Measurements from ENCODE around the gene GLB1L3. TPM values are rescaled to one million over a fixed set of nuclear protein-coding genes. Genes with fewer than 3 reads are reported as not detected.
A peak's percentile ranks its signal among the peaks of the same experiment; 100 is the strongest.

The GLB1L3 gene, protein sequence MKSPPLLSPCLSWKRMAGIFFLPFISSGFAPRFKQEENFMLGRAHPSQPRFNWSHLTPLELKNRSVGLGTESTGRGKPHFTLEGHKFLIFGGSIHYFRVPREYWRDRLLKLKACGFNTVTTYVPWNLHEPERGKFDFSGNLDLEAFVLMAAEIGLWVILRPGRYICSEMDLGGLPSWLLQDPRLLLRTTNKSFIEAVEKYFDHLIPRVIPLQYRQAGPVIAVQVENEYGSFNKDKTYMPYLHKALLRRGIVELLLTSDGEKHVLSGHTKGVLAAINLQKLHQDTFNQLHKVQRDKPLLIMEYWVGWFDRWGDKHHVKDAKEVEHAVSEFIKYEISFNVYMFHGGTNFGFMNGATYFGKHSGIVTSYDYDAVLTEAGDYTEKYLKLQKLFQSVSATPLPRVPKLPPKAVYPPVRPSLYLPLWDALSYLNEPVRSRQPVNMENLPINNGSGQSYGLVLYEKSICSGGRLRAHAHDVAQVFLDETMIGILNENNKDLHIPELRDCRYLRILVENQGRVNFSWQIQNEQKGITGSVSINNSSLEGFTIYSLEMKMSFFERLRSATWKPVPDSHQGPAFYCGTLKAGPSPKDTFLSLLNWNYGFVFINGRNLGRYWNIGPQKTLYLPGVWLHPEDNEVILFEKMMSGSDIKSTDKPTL
- not detected in 2 replicates for total RNA-seq (2014; rRNA removed; shearing (Covaris generic))

- DNase-seq (ENCODE audit: low spot score), result peak; percentile 81
- in situ Hi-C loops (cut with HindIII; ENCODE audit: low sequenced_read_pairs), result no loop called here
These were observed at the start of gene GLB1L3 for GRCh38 chr11:134275534-134276395. Gene GLB1L3, plus strand, starts transcription at chr11:134276379. Its CDS starts 362 bp downstream, at chr11:134276741.

DNA sequence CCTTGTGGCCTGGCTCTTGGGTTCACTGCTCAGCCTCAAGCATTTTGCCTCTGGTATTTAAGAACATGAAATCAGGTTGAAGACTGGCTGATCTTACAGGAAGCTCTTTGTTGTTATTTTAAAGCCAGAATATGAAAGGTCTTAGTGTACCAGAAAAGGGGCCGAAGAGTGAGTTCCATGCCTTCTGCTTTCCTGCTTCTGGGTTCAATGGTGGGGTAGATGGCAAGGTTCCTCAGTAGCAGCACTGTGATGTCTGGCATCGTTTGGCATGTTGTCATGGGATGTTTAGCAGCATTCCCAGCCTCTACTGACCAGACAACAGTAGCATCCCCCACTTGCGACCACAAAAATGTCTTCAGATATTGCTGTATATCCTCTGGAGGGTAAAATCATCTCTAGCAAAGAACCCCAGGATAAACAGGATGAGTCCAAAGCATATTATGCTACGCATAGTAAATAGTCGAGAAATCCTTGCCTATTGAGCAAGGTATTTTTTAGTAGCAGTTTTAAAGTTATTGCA is 49.3 kb upstream of the GLB1L3 start:
- DNase-seq (ENCODE audit: low spot score), result no peak
- in situ Hi-C loops (cut with HindIII; ENCODE audit: low sequenced_read_pairs), result no loop called here

GRCh38 chr11:134228625-134229024 is 47.6 kb upstream of the GLB1L3 start:
- in situ Hi-C loops (cut with HindIII; ENCODE audit: low sequenced_read_pairs), result no loop called here
- no peak for DNase-seq (ENCODE audit: low spot score)

DNA sequence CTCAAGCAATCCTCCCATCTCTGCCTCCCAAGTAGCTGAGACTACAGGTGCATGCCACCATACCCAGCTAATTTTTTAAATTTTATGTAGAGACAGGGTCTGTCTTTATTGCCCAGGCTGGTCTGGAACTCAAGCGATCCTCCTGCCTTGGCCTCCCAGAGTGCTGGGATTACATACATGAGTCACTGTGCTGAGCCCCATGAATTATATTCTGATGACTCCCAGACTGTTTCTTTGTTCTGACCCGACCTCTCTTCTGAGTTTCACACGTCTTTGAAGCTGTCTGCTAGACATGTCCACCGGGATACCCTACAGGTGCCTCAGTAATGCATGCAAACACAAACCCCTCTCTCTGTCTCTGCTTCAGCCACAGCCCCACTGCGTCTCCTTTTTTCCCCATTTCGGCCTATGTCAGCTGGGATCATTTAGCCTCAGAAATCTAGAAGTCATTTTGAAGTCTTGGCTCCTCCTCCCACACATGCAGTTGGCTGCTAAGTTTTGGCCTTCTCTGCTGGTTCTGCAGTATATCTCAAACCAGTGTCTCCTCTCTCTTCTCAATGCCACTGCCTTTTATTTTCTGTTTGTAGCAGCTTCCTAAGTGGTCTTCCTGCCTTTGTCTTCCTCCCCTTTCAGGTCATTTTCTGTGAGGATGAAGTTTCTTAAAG is 46.9 kb upstream of the GLB1L3 start:
- in situ Hi-C loops (cut with HindIII; ENCODE audit: low sequenced_read_pairs), result no loop called here
- DNase-seq (ENCODE audit: low spot score), result no peak

DNA sequence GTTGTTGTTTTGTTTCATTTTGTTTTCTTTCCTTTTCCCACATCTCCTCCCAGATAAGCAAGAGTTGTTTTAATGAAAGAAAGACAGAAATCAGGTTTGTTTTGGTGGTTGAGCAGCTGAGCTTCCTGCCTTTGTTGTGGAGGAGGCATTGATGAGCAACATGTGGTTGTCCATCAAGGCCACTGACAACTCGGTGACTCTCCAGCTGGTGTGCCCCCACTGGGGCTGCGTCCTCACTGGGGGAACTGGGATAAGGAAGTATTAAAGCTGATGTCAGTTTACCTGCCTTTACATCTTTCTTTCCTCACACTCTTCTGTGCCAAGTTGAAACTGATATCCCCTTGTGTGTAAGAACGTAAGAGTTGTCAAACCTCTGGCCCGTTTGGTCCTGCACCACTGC is 45.8 kb upstream of the GLB1L3 start:
- no peak for DNase-seq (ENCODE audit: low spot score)
- in situ Hi-C loops (cut with HindIII; ENCODE audit: low sequenced_read_pairs), result no loop called here

DNA sequence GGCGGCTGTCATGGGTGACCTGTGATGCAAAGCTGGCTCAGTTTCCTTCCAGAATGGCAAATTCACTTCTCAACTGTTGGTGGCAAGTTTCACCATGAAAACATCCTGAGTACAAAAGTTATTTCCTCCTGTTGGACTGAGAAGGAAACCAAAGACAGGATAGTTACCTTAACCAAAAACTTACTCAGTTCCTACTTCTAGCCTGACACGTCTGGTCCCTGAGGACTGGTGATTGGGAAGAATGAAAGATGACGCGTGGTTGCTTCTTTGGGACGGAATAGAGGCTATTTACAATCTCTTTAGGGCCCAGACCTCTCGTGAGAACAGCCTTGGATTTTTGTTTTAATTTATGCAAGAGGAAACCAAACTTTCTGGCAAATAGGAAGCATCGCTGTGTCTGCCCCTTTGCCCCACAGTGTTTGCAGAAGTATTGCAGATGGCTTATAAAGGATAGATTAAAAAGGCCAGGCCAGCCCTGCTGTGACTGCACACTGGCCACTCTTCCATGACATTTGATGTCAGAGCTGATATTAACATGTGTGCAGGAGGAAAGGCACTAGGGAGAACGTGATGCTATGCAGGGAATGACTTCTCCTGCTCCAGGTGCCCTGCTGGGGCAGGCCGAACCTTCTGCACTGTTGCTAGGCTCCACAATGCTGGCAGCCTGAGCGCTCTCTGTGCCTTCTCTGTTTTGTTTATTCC is 44.1 kb upstream of the GLB1L3 start:
- in situ Hi-C loops (cut with HindIII; ENCODE audit: low sequenced_read_pairs), result no loop called here
- no peak for DNase-seq (ENCODE audit: low spot score)

DNA sequence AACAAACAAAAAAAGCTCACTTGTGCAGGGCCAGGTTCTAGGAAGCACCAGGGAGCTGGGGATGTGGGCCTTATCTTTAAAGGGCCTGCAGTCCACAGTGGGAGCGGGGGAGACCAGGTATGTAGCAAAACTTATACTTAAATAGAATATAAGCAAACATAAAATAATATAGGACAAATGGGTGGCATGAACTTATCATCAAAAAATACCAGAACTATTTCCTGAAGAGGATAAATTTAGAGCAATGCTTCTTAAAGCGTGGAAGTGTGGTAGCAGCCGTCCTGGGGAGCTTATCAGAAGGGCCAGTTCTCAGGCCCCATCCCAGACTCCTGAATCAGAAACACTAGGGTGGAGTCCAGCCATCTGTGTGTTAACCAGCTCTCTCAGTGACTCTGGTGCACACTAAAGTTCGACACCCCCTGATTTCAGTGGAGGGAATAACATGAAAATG is 42.4 kb upstream of the GLB1L3 start:
- in situ Hi-C loops (cut with HindIII; ENCODE audit: low sequenced_read_pairs), result no loop called here
- DNase-seq (ENCODE audit: low spot score), result no peak

GRCh38 chr11:134235399-134235798 is 40.8 kb upstream of the GLB1L3 start:
- in situ Hi-C loops (cut with HindIII; ENCODE audit: low sequenced_read_pairs), result no loop called here

DNA sequence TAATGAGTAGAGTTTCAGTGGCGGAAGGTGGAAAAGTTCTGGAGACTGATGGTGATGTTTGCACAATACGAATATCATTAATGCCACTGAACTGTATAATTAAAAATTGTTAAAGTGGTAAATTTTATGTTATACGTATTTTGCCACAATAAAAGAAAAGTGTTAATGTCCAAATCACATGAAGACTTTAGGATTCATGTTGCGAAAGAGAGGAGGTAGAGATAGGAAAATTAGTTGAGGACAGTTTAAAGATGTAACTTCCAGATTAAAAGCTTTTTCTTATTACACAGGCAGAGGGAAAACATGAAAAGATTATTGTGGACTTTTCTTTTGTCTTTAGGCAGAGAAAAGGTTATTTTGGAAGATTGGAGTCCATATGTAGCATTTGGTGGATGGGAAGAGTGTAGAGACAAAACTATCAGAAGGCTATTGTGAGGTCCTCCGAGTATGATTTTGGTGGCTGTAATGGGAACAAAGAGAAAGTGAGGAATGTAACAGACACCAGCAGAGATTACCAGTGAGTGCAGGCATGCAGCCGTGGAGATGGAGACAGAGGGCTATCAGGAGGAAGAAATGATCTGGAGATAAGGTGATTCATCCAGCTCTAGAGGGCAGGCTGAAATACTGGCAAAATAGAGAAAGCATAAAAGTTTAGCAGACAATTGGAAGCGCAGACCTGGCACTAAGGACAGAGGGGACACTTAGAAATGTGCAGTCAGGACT is 39.2 kb upstream of the GLB1L3 start:
- in situ Hi-C loops (cut with HindIII; ENCODE audit: low sequenced_read_pairs), result no loop called here
- no peak for DNase-seq (ENCODE audit: low spot score)

More at GRCh38 chr11:134235399-134235798, 40.8 kb upstream of the GLB1L3 start:
- DNase-seq (ENCODE audit: low spot score), result no peak

GRCh38 chr11:134237557-134237922 is 38.6 kb upstream of the GLB1L3 start:
- no peak for DNase-seq (ENCODE audit: low spot score)
- in situ Hi-C loops (cut with HindIII; ENCODE audit: low sequenced_read_pairs), result no loop called here

GRCh38 chr11:134238956-134239355 is 37.2 kb upstream of the GLB1L3 start:
- in situ Hi-C loops (cut with HindIII; ENCODE audit: low sequenced_read_pairs), result no loop called here
- DNase-seq (ENCODE audit: low spot score), result no peak

DNA sequence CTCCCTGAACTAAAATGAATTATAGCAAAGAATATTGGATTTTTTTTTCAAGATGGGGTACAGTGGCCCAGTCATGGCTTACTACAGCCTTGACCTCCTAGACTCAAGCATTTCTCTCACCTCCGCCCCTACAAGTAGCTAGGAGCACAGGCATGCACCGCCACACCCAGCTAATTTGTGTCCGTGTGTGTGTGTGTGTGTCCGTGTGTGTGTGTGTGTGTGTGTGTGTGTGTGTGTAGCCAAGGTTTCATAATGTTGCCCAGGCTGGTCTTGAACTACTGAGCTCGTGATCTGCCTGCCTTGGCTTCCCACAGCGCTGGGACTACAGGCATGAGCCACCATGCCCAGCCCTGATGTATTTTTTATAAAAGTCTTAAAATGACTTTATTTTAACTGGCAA is 35.6 kb upstream of the GLB1L3 start:
- in situ Hi-C loops (cut with HindIII; ENCODE audit: low sequenced_read_pairs), result no loop called here
- DNase-seq (ENCODE audit: low spot score), result no peak

- no peak for DNase-seq (ENCODE audit: low spot score)
- in situ Hi-C loops (cut with HindIII; ENCODE audit: low sequenced_read_pairs), result no loop called here
These were observed 33.8 kb upstream of the GLB1L3 start for GRCh38 chr11:134242376-134242775.

DNA sequence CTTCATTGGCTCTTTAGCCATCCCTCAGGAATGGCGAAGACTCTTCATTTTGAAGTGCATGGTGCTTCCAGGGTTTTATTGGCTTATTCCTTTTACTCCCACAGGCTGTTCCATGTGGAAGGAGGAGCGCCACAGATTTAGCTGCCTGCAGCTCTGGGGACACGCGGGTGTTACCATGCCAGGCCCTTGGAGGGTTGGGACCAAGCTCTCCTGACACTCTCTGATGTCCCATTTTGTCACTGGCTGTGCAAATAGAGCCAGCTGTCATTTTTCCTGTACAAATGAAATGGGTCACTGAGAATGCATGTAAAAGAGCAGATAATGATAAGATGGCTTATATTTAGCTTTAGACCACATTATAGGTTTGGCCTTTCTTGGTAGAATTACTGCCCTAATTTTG is 32.3 kb upstream of the GLB1L3 start:
- in situ Hi-C loops (cut with HindIII; ENCODE audit: low sequenced_read_pairs), result no loop called here
- DNase-seq (ENCODE audit: low spot score), result no peak

DNA sequence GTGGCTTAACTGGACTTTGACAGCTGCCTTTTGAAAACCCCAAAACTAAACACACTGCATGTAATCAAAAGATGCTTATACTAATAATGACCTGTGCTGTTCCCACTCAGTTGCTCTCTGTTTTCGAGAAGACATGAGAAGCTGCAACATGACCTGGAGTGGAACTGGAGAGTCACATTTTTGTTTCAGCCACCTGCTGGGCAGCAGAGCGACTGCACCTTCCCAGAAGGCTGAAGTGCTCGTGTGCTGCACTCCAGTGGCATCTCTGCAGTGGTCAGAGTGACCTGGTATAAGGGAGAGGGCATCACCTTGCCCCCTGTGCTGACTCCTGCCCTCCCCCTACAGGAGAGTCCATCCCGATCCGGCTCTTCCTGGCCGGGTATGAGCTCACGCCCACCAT is 31.6 kb upstream of the GLB1L3 start:
- DNase-seq (ENCODE audit: low spot score), result no peak
- in situ Hi-C loops (cut with HindIII; ENCODE audit: low sequenced_read_pairs), result no loop called here

- DNase-seq (ENCODE audit: low spot score), result no peak
- in situ Hi-C loops (cut with HindIII; ENCODE audit: low sequenced_read_pairs), result no loop called here
These were observed 30.7 kb upstream of the GLB1L3 start for GRCh38 chr11:134245434-134245833.

GRCh38 chr11:134246100-134246499 is 30.1 kb upstream of the GLB1L3 start:
- in situ Hi-C loops (cut with HindIII; ENCODE audit: low sequenced_read_pairs), result no loop called here
- no peak for DNase-seq (ENCODE audit: low spot score)

DNA sequence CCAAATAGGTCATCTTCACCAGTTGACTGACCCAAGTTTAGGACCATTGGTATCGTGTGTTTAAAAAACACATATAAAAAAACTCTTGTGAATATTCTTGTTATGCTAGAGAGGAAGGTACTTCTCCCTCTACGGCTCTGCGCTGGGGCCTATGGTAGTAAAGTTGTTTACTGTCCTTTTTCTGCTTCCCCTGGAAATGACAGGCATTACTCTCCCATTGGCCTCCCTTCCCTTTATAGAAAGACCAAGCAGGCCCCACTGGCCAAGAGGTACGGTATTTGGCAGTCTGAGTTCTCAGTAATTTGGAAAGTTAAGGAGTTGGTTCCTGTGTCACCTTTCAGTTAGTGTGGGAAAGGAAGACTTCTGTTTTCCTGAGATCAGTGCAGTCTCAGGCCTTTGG is 29.5 kb upstream of the GLB1L3 start:
- in situ Hi-C loops (cut with HindIII; ENCODE audit: low sequenced_read_pairs), result no loop called here
- no peak for DNase-seq (ENCODE audit: low spot score)

All from G401 (cell line).